Activated T-helper 9 cell treated with anti-CD3 and anti-CD28 coated beads, Interleukin-2, amount 50 U/mL, for 16 hours (primary cell): ENCODE results near the gene NME4.
A peak's percentile ranks its signal among the peaks of the same experiment; 100 is the strongest.
"Not testable (repeated sequence)": the region's sequence is repeated elsewhere in the genome, so short reads cannot be mapped to it uniquely, and the experiment has no call there.

Experiments used
- DNase-seq: peaks from one replicate; pipeline ENCODE4 v3.0.0-alpha.2; 2020; ENCODE audit warnings: low read depth

Gene NME4

GRCh38 chr16:377419-377951 is 19.5 kb upstream of the NME4 start:
- no peak for DNase-seq

- not testable (repeated sequence) for DNase-seq
Observed at GRCh38 chr16:378113-378820, 18.7 kb upstream of the NME4 start.

GRCh38 chr16:378821-379182 is 18.2 kb upstream of the NME4 start:
- no peak for DNase-seq

- DNase-seq, result no peak
Observed at GRCh38 chr16:379183-379960, 17.6 kb upstream of the NME4 start.

GRCh38 chr16:379961-380761 is 16.8 kb upstream of the NME4 start:
- DNase-seq, result no peak

GRCh38 chr16:380762-381011 is 16.3 kb upstream of the NME4 start:
- no peak for DNase-seq

GRCh38 chr16:381012-381788 is 15.8 kb upstream of the NME4 start:
- DNase-seq, result no peak

GRCh38 chr16:381789-382717 is 14.9 kb upstream of the NME4 start, which contains the start of gene PGAP6:
TSS of gene PGAP6 (minus strand) at chr16:381978. CDS start at chr16:381821, 157 bp downstream.
- DNase-seq, result peak; percentile 53

GRCh38 chr16:383326-384051 is 13.5 kb upstream of the NME4 start:
- DNase-seq, result no peak

- no peak for DNase-seq
Observed at GRCh38 chr16:386641-387156, 10.3 kb upstream of the NME4 start.

GRCh38 chr16:387761-388666 is 9.0 kb upstream of the NME4 start:
- DNase-seq, result not testable (repeated sequence)

- no peak for DNase-seq
Observed at GRCh38 chr16:389352-389751, 7.6 kb upstream of the NME4 start.

- peak; percentile 73 for DNase-seq
Observed at GRCh38 chr16:391885-392335, 5.1 kb upstream of the NME4 start.

GRCh38 chr16:392450-393030 is 4.5 kb upstream of the NME4 start:
- DNase-seq, result no peak

GRCh38 chr16:396199-396598 is 800 bp upstream of the NME4 start:
- DNase-seq, result no peak

GRCh38 chr16:396605-397004 is 394 bp upstream of the NME4 start:
- DNase-seq, result no peak

- no peak for DNase-seq
Observed at GRCh38 chr16:397736-398332, 835 bp downstream of the NME4 start.
